HepG2 (cell line): Measurements from ENCODE around the gene CDV3. TPM values are rescaled to one million over a fixed set of nuclear protein-coding genes. Genes with fewer than 3 reads are reported as not detected.
A peak's percentile ranks its signal among the peaks of the same experiment; 100 is the strongest.

ENCODE experiments used
- CBX5 ChIP-seq: sonication (generic); formaldehyde crosslinking; IDR thresholded peaks from 2 replicates; pipeline ENCODE4 v1.4.0; 2020; ENCODE audit warnings: missing genetic modification reagents, borderline replicate concordance
- MAFF ChIP-seq: IDR thresholded peaks from 2 replicates; pipeline ENCODE4 v1.6.1; 2011; ENCODE audit warnings: low read depth, low read length, improper control_type of control experiment
- MAZ ChIP-seq, 2 experiments: sonication (generic) in 1 of 2; formaldehyde crosslinking in 1 of 2; IDR thresholded peaks; 2 replicates each; pipeline versions ENCODE4 v1.5.0 to v1.6.1; 2012 to 2020; ENCODE audit warnings: low read depth in 2 of 2, mild to moderate bottlenecking in 2 of 2, borderline replicate concordance in 1 of 2, improper control_type of control experiment in 1 of 2, low read length in 1 of 2, missing genetic modification reagents in 1 of 2, moderate library complexity in 1 of 2
- NCOR1 ChIP-seq: fragments of 200-600 bp; sonication (generic); IDR thresholded peaks from 2 replicates; pipeline ENCODE4 v1.7.0; 2017; ENCODE audit warnings: antibody characterized with exemption, low read length, borderline replicate concordance
- NFE2L2 ChIP-seq: fragments of 150-350 bp; IDR thresholded peaks from 2 replicates; pipeline ENCODE4 v1.6.1; 2014; ENCODE audit warnings: low read length
- POLR2AphosphoS5 ChIP-seq: IDR thresholded peaks from 2 replicates; pipeline ENCODE4 v1.6.1; 2012; ENCODE audit warnings: low read depth, low read length
- SP4 ChIP-seq: sonication (generic); formaldehyde crosslinking; IDR thresholded peaks from 2 replicates; pipeline ENCODE4 v1.8.1; 2023; ENCODE audit warnings: mild to moderate bottlenecking, missing genetic modification reagents
- ZNF782 ChIP-seq: sonication (generic); formaldehyde crosslinking; IDR thresholded peaks from 2 replicates; pipeline ENCODE4 v1.4.0; 2020; ENCODE audit warnings: missing genetic modification reagents, mild to moderate bottlenecking, borderline replicate concordance
- ZNF839 ChIP-seq: sonication (generic); formaldehyde crosslinking; IDR thresholded peaks from 2 replicates; pipeline ENCODE4 v1.4.0; 2020; ENCODE audit warnings: missing genetic modification reagents, mild to moderate bottlenecking, borderline replicate concordance
- polyA plus RNA-seq, 8 experiments: library from polyadenylated mRNA; depleted of rRNA in 3 of 8; stranded (reverse) in 7 of 8; unstranded in 1 of 8; fragments of >200 nt; fragmentation: Illumina TruSeq in 4 of 8; extraction: Trizol in 4 of 8; gene quantifications; 2 replicates each; pipeline versions ENCODE4 v1.2.1 to v1.2.3, GENCODE V29; 2011 to 2016; ENCODE audit warnings: low read depth in 4 of 8, missing spikeins in 1 of 8, mixed read lengths in 1 of 8; ENCODE audit not compliant: insufficient read depth in 1 of 8
- total RNA-seq, 5 experiments: library from RNA; depleted of rRNA; stranded (reverse); fragments of >200 nt; fragmentation: Illumina TruSeq; extraction: Trizol; gene quantifications; 2 replicates each; pipeline ENCODE4 v1.2.3, GENCODE V29; 2016; ENCODE audit warnings: low read depth in 1 of 5
- TF ChIP-seq, protein P1 (sequence below), 2 experiments: sonication (generic) in 1 of 2; formaldehyde crosslinking in 1 of 2; IDR thresholded peaks; 2 replicates each; pipeline versions ENCODE4 v1.4.0 to v1.6.1; 2018 to 2020; ENCODE audit warnings: missing genetic modification reagents in 2 of 2, borderline replicate concordance in 1 of 2, low read depth in 1 of 2, mild to moderate bottlenecking in 1 of 2, missing biosample characterization in 1 of 2
- TF ChIP-seq, protein P2 (sequence below): sonication (generic); formaldehyde crosslinking; IDR thresholded peaks from 2 replicates; pipeline ENCODE4 v1.4.0; 2020; ENCODE audit warnings: mild to moderate bottlenecking, missing genetic modification reagents
- TF ChIP-seq, protein P3 (sequence below): IDR thresholded peaks from 2 replicates; pipeline ENCODE4 v1.6.1; 2016; ENCODE audit warnings: missing genetic modification reagents, missing compliant biosample characterization
- TF ChIP-seq, protein P4 (sequence below): sonication (generic); formaldehyde crosslinking; IDR thresholded peaks from 2 replicates; pipeline ENCODE4 v1.4.0; 2020; ENCODE audit warnings: missing genetic modification reagents

CDV3 gene
- total and polyA plus RNA-seq, 2 of the 13 experiments (the other 11 are each of a cell fraction or from before 2014, with no cell fraction given) = 46.6 to 145 TPM

DNA sequence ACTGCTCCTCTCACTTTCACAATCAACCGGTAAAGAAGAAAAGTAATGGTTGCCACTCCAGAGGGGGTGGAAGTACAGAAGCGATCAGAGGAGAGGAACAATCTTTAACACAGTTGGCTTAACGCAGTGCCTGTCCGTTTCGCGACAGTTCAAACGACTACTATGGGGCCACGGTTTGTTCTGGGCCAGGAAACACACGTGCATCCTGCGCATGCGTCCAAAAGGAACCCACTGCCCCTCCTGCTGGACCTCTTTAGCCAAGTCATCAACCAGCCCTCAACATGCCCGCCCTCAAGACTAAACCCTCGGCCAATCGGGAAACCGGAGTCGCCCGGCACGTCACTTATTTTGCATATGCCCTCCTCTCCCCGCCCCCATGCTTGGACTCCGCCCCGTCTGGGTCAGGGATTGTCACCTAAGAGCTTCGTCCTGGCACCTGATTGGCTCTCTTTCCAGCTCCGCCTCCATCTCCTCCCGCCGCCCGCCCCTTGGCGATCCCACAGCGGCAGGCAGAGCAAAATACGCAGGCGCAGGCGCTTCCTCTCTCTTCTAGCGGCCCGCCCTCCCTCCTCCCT, 345 bp upstream of the CDV3 start (continued):
- TF ChIP-seq NFE2L2 (peak; percentile 45; the same call in 1 of the 2 replicates), ZNF782 (CRISPR knock-in tag) (0 out of 2 replicates have a peak, but pooled peaks have one; percentile 50), POLR2AphosphoS5 (peak; percentile 92), MAFF (peak; percentile 51), NCOR1 (peak; percentile 18; the same call in 1 of the 2 replicates), CBX5 (CRISPR knock-in tag) (peak; percentile 70; the same call in 1 of the 2 replicates), ZNF839 (CRISPR knock-in tag) (no peak), MAZ (IDR thresholded peaks at IDR 0.05; ENCODE audit: borderline replicate concordance, low read depth, low read length) (peak; percentile 94), MAZ (CRISPR knock-in tag; IDR thresholded peaks at IDR 0.05; ENCODE audit: low read depth) (no peak), SP4 (CRISPR knock-in tag) (peak; percentile 91)
- TF ChIP-seq, protein P1, sequence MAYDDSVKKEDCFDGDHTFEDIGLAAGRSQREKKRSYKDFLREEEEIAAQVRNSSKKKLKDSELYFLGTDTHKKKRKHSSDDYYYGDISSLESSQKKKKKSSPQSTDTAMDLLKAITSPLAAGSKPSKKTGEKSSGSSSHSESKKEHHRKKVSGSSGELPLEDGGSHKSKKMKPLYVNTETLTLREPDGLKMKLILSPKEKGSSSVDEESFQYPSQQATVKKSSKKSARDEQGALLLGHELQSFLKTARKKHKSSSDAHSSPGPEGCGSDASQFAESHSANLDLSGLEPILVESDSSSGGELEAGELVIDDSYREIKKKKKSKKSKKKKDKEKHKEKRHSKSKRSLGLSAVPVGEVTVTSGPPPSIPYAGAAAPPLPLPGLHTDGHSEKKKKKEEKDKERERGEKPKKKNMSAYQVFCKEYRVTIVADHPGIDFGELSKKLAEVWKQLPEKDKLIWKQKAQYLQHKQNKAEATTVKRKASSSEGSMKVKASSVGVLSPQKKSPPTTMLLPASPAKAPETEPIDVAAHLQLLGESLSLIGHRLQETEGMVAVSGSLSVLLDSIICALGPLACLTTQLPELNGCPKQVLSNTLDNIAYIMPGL (CRISPR knock-in tag; IDR thresholded peaks at IDR 0.05; ENCODE audit: borderline replicate concordance in 1 of 2, low read depth in 1 of 2) = peak in 1 of 2 experiments; percentile 30; a peak in 2 of 4 replicates
- TF ChIP-seq, protein P2, sequence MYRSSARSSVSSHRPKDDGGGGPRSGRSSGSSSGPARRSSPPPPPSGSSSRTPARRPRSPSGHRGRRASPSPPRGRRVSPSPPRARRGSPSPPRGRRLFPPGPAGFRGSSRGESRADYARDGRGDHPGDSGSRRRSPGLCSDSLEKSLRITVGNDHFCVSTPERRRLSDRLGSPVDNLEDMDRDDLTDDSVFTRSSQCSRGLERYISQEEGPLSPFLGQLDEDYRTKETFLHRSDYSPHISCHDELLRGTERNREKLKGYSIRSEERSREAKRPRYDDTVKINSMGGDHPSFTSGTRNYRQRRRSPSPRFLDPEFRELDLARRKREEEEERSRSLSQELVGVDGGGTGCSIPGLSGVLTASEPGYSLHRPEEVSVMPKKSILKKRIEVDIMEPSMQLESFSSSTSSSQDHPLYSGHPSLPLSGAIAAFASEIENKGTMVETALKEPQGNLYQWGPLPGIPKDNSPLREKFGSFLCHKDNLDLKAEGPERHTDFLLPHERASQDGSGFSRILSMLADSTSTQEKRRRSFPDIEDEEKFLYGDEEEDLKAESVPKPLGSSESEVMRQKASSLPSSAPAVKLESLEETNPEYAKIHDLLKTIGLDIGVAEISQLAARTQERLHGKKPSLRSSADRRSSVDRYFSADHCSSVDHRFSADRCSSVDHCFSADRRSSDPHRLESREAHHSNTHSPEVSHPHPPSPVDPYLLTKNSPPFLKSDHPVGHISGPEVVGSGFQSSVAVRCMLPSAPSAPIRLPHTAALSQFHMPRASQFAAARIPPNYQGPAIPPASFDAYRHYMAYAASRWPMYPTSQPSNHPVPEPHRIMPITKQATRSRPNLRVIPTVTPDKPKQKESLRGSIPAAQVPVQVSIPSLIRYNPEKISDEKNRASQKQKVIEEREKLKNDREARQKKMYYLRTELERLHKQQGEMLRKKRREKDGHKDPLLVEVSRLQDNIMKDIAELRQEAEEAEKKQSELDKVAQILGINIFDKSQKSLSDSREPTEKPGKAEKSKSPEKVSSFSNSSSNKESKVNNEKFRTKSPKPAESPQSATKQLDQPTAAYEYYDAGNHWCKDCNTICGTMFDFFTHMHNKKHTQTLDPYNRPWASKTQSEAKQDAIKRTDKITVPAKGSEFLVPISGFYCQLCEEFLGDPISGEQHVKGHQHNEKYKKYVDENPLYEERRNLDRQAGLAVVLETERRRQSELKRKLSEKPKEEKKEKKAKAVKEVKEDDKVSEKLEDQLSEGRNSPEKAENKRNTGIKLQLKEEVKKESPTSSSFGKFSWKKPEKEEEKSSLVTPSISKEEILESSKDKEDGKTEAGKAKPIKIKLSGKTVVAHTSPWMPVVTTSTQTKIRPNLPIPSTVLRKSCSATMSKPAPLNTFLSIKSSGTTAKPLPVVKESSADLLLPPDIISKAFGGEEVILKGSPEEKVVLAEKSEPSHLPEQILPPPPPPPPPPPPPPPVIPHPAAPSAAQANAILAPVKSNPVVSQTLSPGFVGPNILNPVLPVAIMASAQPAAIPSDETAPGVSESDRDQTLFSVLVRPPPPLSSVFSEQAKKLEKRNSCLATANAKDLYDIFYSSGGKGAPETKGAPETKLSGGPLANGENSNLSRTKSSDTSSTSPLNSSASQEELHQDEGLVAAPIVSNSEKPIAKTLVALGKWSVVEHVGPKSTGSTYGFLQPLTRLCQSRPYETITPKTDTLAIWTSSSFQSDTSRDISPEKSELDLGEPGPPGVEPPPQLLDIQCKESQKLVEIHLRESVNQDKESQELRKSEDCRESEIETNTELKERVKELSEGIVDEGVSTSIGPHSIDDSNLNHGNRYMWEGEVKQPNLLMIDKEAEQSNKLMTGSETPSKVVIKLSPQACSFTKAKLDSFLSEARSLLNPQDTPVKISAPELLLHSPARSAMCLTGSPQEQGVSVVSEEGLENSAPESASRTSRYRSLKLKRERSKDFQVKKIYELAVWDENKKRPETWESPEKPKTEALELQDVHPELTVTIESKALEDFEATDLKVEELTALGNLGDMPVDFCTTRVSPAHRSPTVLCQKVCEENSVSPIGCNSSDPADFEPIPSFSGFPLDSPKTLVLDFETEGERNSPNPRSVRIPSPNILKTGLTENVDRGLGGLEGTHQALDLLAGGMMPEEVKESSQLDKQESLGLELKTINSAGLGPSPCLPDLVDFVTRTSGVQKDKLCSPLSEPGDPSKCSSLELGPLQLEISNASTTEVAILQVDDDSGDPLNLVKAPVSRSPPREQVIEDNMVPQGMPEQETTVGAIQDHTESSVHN (CRISPR knock-in tag) = no peak
- TF ChIP-seq, protein P3, sequence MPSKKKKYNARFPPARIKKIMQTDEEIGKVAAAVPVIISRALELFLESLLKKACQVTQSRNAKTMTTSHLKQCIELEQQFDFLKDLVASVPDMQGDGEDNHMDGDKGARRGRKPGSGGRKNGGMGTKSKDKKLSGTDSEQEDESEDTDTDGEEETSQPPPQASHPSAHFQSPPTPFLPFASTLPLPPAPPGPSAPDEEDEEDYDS (CRISPR knock-in tag) = peak; percentile 86
- TF ChIP-seq, protein P4, sequence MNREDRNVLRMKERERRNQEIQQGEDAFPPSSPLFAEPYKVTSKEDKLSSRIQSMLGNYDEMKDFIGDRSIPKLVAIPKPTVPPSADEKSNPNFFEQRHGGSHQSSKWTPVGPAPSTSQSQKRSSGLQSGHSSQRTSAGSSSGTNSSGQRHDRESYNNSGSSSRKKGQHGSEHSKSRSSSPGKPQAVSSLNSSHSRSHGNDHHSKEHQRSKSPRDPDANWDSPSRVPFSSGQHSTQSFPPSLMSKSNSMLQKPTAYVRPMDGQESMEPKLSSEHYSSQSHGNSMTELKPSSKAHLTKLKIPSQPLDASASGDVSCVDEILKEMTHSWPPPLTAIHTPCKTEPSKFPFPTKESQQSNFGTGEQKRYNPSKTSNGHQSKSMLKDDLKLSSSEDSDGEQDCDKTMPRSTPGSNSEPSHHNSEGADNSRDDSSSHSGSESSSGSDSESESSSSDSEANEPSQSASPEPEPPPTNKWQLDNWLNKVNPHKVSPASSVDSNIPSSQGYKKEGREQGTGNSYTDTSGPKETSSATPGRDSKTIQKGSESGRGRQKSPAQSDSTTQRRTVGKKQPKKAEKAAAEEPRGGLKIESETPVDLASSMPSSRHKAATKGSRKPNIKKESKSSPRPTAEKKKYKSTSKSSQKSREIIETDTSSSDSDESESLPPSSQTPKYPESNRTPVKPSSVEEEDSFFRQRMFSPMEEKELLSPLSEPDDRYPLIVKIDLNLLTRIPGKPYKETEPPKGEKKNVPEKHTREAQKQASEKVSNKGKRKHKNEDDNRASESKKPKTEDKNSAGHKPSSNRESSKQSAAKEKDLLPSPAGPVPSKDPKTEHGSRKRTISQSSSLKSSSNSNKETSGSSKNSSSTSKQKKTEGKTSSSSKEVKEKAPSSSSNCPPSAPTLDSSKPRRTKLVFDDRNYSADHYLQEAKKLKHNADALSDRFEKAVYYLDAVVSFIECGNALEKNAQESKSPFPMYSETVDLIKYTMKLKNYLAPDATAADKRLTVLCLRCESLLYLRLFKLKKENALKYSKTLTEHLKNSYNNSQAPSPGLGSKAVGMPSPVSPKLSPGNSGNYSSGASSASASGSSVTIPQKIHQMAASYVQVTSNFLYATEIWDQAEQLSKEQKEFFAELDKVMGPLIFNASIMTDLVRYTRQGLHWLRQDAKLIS (CRISPR knock-in tag) = 0 out of 2 replicates have a peak, but pooled peaks have one; percentile 44
